Gastrocnemius medialis (tissue), 4 donors: ENCODE measurements around the gene NLRC3.

Experiments
- POLR2A ChIP-seq, 2 donors: fragments of 450-650 bp; IDR thresholded peaks; one replicate each; pipeline ENCODE4 v1.6.1; 2017; ENCODE audit warnings: antibody characterized with exemption in 2 of 2, mild to moderate bottlenecking in 2 of 2, moderate library complexity in 2 of 2
- TF ChIP-seq, protein P1 (sequence below), 5 experiments: fragments of 450-650 bp in 3 of 5; fragments of 200-600 bp in 2 of 5; sonication (generic) in 2 of 5; IDR thresholded peaks in 4 of 5; conservative IDR thresholded peaks in 1 of 5; 1 replicate in 4 of 5; 2 replicates in 1 of 5; pipeline ENCODE4 v1.5.1; 2016 to 2019; ENCODE audit warnings: antibody characterized with exemption in 5 of 5, mild to moderate bottlenecking in 3 of 5, moderate library complexity in 3 of 5

GRCh38 chr16:3575491-3575890 lies 1.7 kb downstream of the NLRC3 start:
- TF ChIP-seq, protein P1, sequence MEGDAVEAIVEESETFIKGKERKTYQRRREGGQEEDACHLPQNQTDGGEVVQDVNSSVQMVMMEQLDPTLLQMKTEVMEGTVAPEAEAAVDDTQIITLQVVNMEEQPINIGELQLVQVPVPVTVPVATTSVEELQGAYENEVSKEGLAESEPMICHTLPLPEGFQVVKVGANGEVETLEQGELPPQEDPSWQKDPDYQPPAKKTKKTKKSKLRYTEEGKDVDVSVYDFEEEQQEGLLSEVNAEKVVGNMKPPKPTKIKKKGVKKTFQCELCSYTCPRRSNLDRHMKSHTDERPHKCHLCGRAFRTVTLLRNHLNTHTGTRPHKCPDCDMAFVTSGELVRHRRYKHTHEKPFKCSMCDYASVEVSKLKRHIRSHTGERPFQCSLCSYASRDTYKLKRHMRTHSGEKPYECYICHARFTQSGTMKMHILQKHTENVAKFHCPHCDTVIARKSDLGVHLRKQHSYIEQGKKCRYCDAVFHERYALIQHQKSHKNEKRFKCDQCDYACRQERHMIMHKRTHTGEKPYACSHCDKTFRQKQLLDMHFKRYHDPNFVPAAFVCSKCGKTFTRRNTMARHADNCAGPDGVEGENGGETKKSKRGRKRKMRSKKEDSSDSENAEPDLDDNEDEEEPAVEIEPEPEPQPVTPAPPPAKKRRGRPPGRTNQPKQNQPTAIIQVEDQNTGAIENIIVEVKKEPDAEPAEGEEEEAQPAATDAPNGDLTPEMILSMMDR (IDR thresholded peaks at IDR 0.05 in 4 of 5, conservative IDR thresholded peaks at IDR 0.05 in 1 of 5) = no peak
- no peak for TF ChIP-seq POLR2A (IDR thresholded peaks at IDR 0.05)
